ENCODE measurements around the gene KRT2. TPM values are rescaled to one million over a fixed set of nuclear protein-coding genes. Genes with fewer than 3 reads are reported as not detected.

KRT2 gene
- total RNA-seq, 6 experiments from 2014 or later, result not detected

DNA sequence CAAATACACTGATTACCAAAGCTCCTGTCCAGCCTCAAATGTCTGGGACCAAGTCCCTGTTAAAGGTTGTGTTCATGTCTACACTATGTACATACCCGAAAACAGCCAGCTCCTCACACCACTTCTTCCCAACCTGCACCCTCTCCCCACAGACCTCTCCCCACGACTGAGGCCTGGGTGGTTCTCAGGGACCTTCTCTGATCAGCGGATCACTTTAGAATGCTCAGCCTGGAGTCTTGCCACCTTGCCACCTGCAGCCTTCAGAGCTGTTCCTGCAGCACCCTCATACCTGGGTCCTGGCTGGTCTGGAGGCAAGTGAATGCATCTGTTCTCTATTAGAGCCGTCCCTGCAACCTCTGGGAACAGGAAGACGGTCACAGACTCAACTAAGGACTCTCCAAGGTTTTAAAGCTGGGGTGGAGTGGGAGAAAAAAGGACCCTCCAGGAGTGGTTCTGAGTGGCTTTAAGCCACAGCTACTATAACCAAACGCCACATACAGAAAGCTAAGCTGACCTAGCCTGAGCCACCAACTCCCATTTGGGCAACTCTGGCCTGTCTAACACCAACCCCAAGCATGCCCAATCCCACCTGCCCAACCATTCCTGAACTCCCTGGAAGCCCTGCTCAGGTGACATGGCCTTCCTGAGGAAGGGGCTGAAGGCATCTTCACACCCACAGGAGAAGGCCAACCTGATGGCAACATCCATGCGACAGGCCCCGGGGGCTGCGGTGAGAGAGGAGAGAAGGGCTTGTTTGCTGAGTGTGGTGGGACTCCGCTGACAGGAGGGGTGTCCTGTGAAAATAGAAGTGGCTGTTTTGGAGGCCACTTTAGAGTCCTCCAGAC is 8.6 kb downstream of the KRT2 start:
- Mint-ChIP-seq H3K9me3 (no peaks in the 10 kb centered on the region), H3K27ac (no peak overlapping the region), H3K36me3 (ENCODE audit: low read depth) (no peaks in the 10 kb centered on the region), H3K4me1 (ENCODE audit: low read depth) (no peaks in the 10 kb centered on the region), H3K27me3 (ENCODE audit: insufficient read depth) (peaks cover 41% of the 10 kb centered on the region), H3K4me3 (no peak overlapping the region)
- TF ChIP-seq, protein P1, sequence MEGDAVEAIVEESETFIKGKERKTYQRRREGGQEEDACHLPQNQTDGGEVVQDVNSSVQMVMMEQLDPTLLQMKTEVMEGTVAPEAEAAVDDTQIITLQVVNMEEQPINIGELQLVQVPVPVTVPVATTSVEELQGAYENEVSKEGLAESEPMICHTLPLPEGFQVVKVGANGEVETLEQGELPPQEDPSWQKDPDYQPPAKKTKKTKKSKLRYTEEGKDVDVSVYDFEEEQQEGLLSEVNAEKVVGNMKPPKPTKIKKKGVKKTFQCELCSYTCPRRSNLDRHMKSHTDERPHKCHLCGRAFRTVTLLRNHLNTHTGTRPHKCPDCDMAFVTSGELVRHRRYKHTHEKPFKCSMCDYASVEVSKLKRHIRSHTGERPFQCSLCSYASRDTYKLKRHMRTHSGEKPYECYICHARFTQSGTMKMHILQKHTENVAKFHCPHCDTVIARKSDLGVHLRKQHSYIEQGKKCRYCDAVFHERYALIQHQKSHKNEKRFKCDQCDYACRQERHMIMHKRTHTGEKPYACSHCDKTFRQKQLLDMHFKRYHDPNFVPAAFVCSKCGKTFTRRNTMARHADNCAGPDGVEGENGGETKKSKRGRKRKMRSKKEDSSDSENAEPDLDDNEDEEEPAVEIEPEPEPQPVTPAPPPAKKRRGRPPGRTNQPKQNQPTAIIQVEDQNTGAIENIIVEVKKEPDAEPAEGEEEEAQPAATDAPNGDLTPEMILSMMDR (IDR thresholded peaks at IDR 0.05), result no peak
- DNase-seq, result no peak

DNA sequence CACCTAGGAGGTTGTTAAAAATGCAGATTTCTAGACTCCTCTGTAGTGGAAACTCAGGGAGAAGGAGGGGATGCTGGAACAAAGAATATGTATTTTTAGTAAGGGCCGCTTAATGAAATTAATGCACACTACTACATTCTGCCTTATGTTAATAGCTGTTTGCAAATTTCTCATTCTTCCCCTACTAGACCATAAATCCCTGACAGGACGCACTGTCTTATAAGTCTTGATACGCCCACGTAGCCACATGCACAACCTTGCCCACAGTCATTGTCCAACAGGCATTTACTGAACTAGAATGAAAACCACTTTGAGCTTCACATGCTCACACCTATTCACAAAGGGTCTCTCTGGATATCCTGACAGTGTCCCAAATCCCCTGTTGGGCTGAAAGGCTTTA is 10.5 kb downstream of the KRT2 start:
- Mint-ChIP-seq H3K27me3 (ENCODE audit: insufficient read depth) (peaks cover 43% of the 10 kb centered on the region), H3K9me3 (no peaks in the 10 kb centered on the region), H3K27ac (no peak overlapping the region), H3K4me3 (no peak overlapping the region), H3K4me1 (ENCODE audit: low read depth) (no peaks in the 10 kb centered on the region), H3K36me3 (ENCODE audit: low read depth) (no peaks in the 10 kb centered on the region)
- TF ChIP-seq, protein P1 (IDR thresholded peaks at IDR 0.05), result no peak
- no peak for DNase-seq

DNA sequence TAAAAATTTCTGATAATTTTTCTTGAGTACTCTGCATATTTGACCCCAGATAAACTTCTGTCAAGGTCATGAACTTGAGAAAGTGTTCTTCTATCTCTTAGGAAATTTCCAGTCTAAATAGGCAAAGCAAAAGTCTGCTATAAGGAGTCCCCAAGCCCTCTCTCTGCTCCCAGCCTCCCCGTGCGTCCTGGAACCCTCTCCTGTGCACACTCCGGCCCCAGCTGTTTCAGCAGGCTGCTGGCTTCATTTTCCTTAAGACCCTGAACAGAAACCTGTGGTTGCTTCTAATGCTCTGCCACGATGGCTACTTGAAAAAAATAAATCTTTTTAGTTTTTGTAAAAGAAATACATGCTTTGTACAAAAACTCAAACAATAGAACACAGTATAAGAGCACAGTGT is 14.7 kb downstream of the KRT2 start:
- TF ChIP-seq, protein P1 (IDR thresholded peaks at IDR 0.05), result no peak
- H3K27ac Mint-ChIP-seq, result no peak overlapping the region
- no peaks in the 10 kb centered on the region for H3K9me3 Mint-ChIP-seq
- no peaks in the 10 kb centered on the region for H3K36me3 Mint-ChIP-seq (ENCODE audit: low read depth)
- H3K4me1 Mint-ChIP-seq (ENCODE audit: low read depth), result no peaks in the 10 kb centered on the region
- peaks cover 24% of the 10 kb centered on the region for H3K27me3 Mint-ChIP-seq (ENCODE audit: insufficient read depth)
- no peak for DNase-seq
- no peak overlapping the region for H3K4me3 Mint-ChIP-seq

DNA sequence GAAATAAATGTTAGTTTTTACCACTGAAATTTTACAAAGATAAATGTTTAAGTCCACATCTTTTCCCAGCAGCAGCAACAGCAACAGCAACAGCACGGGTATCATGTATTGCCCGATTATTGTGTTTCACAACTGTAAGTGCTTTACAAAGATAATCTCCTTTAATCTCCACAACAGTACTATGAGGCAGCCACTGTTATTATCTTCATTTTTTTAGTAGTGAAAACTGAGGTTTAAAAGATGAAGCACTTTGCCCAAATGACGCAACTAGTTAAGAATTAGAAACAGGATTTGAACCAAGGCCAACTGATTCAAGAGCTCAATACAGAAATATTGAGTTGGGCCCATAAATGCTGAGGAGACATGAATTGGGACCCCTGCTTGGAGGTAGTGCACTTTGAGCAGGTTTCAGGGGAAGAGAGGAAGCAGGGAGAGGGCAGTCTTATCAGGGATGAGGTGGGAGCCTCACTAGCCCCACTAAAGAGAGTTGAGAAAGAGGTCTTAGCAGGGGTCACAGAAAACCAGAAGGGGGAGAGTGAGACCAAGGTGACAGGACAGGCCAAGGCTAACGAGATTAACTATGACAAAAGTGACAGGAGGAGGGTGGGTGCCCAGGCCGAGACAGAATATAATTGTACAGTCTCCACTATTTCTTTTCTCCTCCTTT is 15.3 kb downstream of the KRT2 start:
- Mint-ChIP-seq H3K27ac (no peak overlapping the region), H3K9me3 (no peaks in the 10 kb centered on the region), H3K36me3 (ENCODE audit: low read depth) (no peaks in the 10 kb centered on the region), H3K4me3 (no peak overlapping the region), H3K4me1 (ENCODE audit: low read depth) (no peaks in the 10 kb centered on the region), H3K27me3 (ENCODE audit: insufficient read depth) (peaks cover 26% of the 10 kb centered on the region)
- DNase-seq, result no peak
- TF ChIP-seq, protein P1 (IDR thresholded peaks at IDR 0.05), result no peak

DNA sequence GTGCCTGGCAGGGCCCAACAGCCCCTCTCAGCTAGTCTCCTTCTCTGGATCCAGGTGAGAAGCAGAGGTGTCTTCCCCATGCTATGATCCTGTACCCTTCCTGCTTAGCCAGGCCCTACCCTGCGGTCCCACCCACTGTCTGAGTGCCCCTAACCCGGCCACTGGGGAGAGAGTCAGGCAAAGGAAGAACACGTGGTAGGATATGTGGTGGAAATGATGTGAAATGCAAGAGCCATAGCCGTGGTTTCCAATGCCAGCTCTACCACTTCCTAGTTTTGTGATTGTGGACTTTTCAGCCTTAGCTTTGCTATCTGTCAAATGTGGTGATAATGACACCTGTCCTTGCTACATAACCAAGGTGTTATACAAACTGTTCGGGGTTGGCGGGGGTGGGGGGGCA is 15.8 kb downstream of the KRT2 start:
- no peaks in the 10 kb centered on the region for H3K4me1 Mint-ChIP-seq (ENCODE audit: low read depth)
- no peaks in the 10 kb centered on the region for H3K36me3 Mint-ChIP-seq (ENCODE audit: low read depth)
- H3K27me3 Mint-ChIP-seq (ENCODE audit: insufficient read depth), result peaks cover 26% of the 10 kb centered on the region
- TF ChIP-seq, protein P1 (IDR thresholded peaks at IDR 0.05), result no peak
- no peaks in the 10 kb centered on the region for H3K9me3 Mint-ChIP-seq
- H3K4me3 Mint-ChIP-seq, result no peak overlapping the region
- no peak overlapping the region for H3K27ac Mint-ChIP-seq
- no peak for DNase-seq
